Measurements from ENCODE around the gene FASTK. TPM values are rescaled to one million over a fixed set of nuclear protein-coding genes. Genes with fewer than 3 reads are reported as not detected.

FASTK gene
- polyA plus RNA-seq, 1 donor (not counting 4 experiments of a cell fraction or from before 2014, with no cell fraction given), result 27.2 TPM

GRCh38 chr7:151060416-151061212 lies 20.0 kb downstream of the FASTK start:
- dilution Hi-C loops (cut with MboI; ENCODE audit: extremely low pct_ligation_motif_present, low sequenced_read_pairs), result no loop called here
- Histone ChIP-seq H3K27me3 (ENCODE audit: control insufficient read depth, extremely low read depth, insufficient read depth, low read length) (no peaks in the 10 kb centered on the region), H3K4me3 (ENCODE audit: control insufficient read depth in 2 of 3, extremely low read depth in 1 of 3, insufficient read depth in 2 of 3, low read depth in 1 of 3, low read length in 3 of 3) (peak overlapping the region; percentile 67 to 81 (median 70)), H3K9ac (ENCODE audit: control insufficient read depth, extremely low read depth, insufficient read depth, low read length) (peak overlapping the region; percentile 77), H3K27ac (ENCODE audit: control insufficient read depth, insufficient read depth, low read length) (peak overlapping the region; percentile 95), H3K79me2 (ENCODE audit: control insufficient read depth, insufficient read depth, low read length) (peaks cover 35% of the 10 kb centered on the region), H4K20me1 (ENCODE audit: control insufficient read depth, extremely low read depth, insufficient read depth, low read length) (no peaks in the 10 kb centered on the region), H3K4me2 (ENCODE audit: control insufficient read depth, extremely low read depth, insufficient read depth, low read depth, low read length) (peak overlapping the region; percentile 93), H3K9me3 (ENCODE audit: control insufficient read depth, low read depth, low read length) (no peaks in the 10 kb centered on the region), H3K4me1 (ENCODE audit: control insufficient read depth, extremely low read depth, insufficient read depth, low read length) (peaks cover 43% of the 10 kb centered on the region), H3K36me3 (ENCODE audit: control insufficient read depth in 2 of 2, extremely low read depth in 1 of 2, insufficient read depth in 2 of 2, low read length in 2 of 2) (peaks cover 8 to 21% of the 10 kb centered on the region in 2 experiments), H3K9me1 (ENCODE audit: control insufficient read depth, extremely low read depth, insufficient read depth, low read length) (peaks cover 4% of the 10 kb centered on the region), H2AFZ (ENCODE audit: control insufficient read depth, low read length) (no peak overlapping the region)
- DNase-seq (ENCODE audit: low read depth, low spot score) (no peak), FAIRE-seq (no peak)
- TF ChIP-seq, protein P1, sequence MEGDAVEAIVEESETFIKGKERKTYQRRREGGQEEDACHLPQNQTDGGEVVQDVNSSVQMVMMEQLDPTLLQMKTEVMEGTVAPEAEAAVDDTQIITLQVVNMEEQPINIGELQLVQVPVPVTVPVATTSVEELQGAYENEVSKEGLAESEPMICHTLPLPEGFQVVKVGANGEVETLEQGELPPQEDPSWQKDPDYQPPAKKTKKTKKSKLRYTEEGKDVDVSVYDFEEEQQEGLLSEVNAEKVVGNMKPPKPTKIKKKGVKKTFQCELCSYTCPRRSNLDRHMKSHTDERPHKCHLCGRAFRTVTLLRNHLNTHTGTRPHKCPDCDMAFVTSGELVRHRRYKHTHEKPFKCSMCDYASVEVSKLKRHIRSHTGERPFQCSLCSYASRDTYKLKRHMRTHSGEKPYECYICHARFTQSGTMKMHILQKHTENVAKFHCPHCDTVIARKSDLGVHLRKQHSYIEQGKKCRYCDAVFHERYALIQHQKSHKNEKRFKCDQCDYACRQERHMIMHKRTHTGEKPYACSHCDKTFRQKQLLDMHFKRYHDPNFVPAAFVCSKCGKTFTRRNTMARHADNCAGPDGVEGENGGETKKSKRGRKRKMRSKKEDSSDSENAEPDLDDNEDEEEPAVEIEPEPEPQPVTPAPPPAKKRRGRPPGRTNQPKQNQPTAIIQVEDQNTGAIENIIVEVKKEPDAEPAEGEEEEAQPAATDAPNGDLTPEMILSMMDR (optimal IDR thresholded peaks at IDR 0.05 in 1 of 3, IDR thresholded peaks at IDR 0.05 in 1 of 3, conservative IDR thresholded peaks at IDR 0.05 in 1 of 3; ENCODE audit: extremely low read depth in 1 of 3, insufficient read depth in 2 of 3, low read length in 3 of 3), result no peak

GRCh38 chr7:151060113-151060415 lies 20.5 kb downstream of the FASTK start:
- Histone ChIP-seq H3K79me2 (ENCODE audit: control insufficient read depth, insufficient read depth, low read length) (peaks cover 31% of the 10 kb centered on the region), H3K27me3 (ENCODE audit: control insufficient read depth, extremely low read depth, insufficient read depth, low read length) (no peaks in the 10 kb centered on the region), H2AFZ (ENCODE audit: control insufficient read depth, low read length) (no peak overlapping the region), H3K36me3 (ENCODE audit: control insufficient read depth in 2 of 2, extremely low read depth in 1 of 2, insufficient read depth in 2 of 2, low read length in 2 of 2) (peaks cover 5 to 16% of the 10 kb centered on the region in 2 experiments), H3K4me1 (ENCODE audit: control insufficient read depth, extremely low read depth, insufficient read depth, low read length) (peaks cover 43% of the 10 kb centered on the region), H4K20me1 (ENCODE audit: control insufficient read depth, extremely low read depth, insufficient read depth, low read length) (no peaks in the 10 kb centered on the region), H3K9ac (ENCODE audit: control insufficient read depth, extremely low read depth, insufficient read depth, low read length) (peak overlapping the region; percentile 77), H3K9me1 (ENCODE audit: control insufficient read depth, extremely low read depth, insufficient read depth, low read length) (peaks cover 4% of the 10 kb centered on the region), H3K27ac (ENCODE audit: control insufficient read depth, insufficient read depth, low read length) (peak overlapping the region; percentile 95), H3K9me3 (ENCODE audit: control insufficient read depth, low read depth, low read length) (no peaks in the 10 kb centered on the region), H3K4me2 (ENCODE audit: control insufficient read depth, extremely low read depth, insufficient read depth, low read depth, low read length) (peak overlapping the region; percentile 93), H3K4me3 (ENCODE audit: control insufficient read depth in 2 of 3, extremely low read depth in 1 of 3, insufficient read depth in 2 of 3, low read depth in 1 of 3, low read length in 3 of 3) (peak overlapping the region; percentile 67 to 81 (median 70))
- FAIRE-seq, result no peak
- TF ChIP-seq, protein P1 (optimal IDR thresholded peaks at IDR 0.05 in 1 of 3, IDR thresholded peaks at IDR 0.05 in 1 of 3, conservative IDR thresholded peaks at IDR 0.05 in 1 of 3; ENCODE audit: extremely low read depth in 1 of 3, insufficient read depth in 2 of 3, low read length in 3 of 3), result no peak
- TF ChIP-seq EZH2 (IDR thresholded peaks at IDR 0.05; ENCODE audit: low read length), result no peak
- dilution Hi-C loops (cut with MboI; ENCODE audit: extremely low pct_ligation_motif_present, low sequenced_read_pairs), result no loop called here
- DNase-seq (ENCODE audit: low read depth, low spot score), result no peak

Measured in keratinocyte (primary cell).